Spleen (tissue), 7 donors: Measurements from ENCODE around the gene SLC25A44.

Experiments used
- CTCF ChIP-seq, 11 experiments: fragments of 200-600 bp in 7 of 11; fragments of 450-650 bp in 4 of 11; sonication (generic) in 4 of 11; IDR thresholded peaks in 8 of 11; conservative IDR thresholded peaks in 3 of 11; 1 replicate in 7 of 11; 2 replicates in 4 of 11; pipeline versions ENCODE4 v1.4.0 to v1.8.0; 2016 to 2021; ENCODE audit warnings: antibody characterized with exemption in 11 of 11, inconsistent platforms in 4 of 11, mild to moderate bottlenecking in 1 of 11
- POLR2A ChIP-seq, 3 donors: fragments of 450-650 bp; IDR thresholded peaks; one replicate each; pipeline ENCODE4 v1.5.1; 2017; ENCODE audit warnings: antibody characterized with exemption in 3 of 3, mild to moderate bottlenecking in 1 of 3
- POLR2AphosphoS5 ChIP-seq, 3 donors: sonication (generic); formaldehyde crosslinking; IDR thresholded peaks; one replicate each; pipeline ENCODE4 v1.5.1; 2017; ENCODE audit warnings: antibody characterized with exemption in 3 of 3
- donor health status: DM: no; HTN: no; CAD: no; lungs with moderate emphysema.
- donor health status: DM: no; HTN: no; CAD: no.
- donor health status: DM: no; HTN: no; CAD: no.

- peak; percentile 69 to 74 (median 70) for TF ChIP-seq POLR2AphosphoS5 (IDR thresholded peaks at IDR 0.05)
- peak in 1 of 11 experiments; percentile 8 for TF ChIP-seq CTCF (IDR thresholded peaks at IDR 0.05 in 8 of 11, conservative IDR thresholded peaks at IDR 0.05 in 3 of 11)
- no peak for TF ChIP-seq POLR2A (IDR thresholded peaks at IDR 0.05)
Measured at GRCh38 chr1:156154317-156154749, 39.6 kb upstream of the SLC25A44 start.
